Neural progenitor cell (in vitro differentiated cells): ENCODE measurements around the gene RPH3AL. TPM values are rescaled to one million over a fixed set of nuclear protein-coding genes. Genes with fewer than 3 reads are reported as not detected.

Source experiments
- DNase-seq: peaks from one replicate; pipeline ENCODE4 v3.0.0-alpha.2; 2016; ENCODE audit warnings: low spot score
- H2AFZ ChIP-seq: fragments of 200-600 bp; sonication (generic); replicated peaks from 2 replicates; pipeline ENCODE4 v1.6.1; 2016; ENCODE audit warnings: antibody characterized with exemption
- H3F3A ChIP-seq: fragments of 200-600 bp; sonication (generic); 2 replicates; pipeline ENCODE4 v1.6.1; 2016; ENCODE audit warnings: antibody characterized with exemption, low read depth
- H3K27ac ChIP-seq: fragments of 200-600 bp; sonication (generic); 2 replicates; pipeline ENCODE4 v1.5.1; 2016; ENCODE audit warnings: mild to moderate bottlenecking
- H3K27me3 ChIP-seq: fragments of 200-600 bp; sonication (generic); 2 replicates; pipeline ENCODE4 v1.6.1; 2016; ENCODE audit warnings: mild to moderate bottlenecking, moderate library complexity
- H3K36me3 ChIP-seq: fragments of 200-600 bp; sonication (generic); 2 replicates; pipeline ENCODE4 v1.5.1; 2016
- H3K4me1 ChIP-seq: fragments of 200-600 bp; sonication (generic); 2 replicates; pipeline ENCODE4 v1.6.1; 2016; ENCODE audit warnings: mixed run types
- H3K4me2 ChIP-seq: fragments of 200-600 bp; sonication (generic); 2 replicates; pipeline ENCODE4 v1.6.1; 2016
- H3K4me3 ChIP-seq: fragments of 200-600 bp; sonication (generic); 2 replicates; pipeline ENCODE4 v1.5.1; 2016
- H3K79me2 ChIP-seq: fragments of 200-600 bp; sonication (generic); 2 replicates; pipeline ENCODE4 v1.6.1; 2016; ENCODE audit warnings: low read depth
- H3K9ac ChIP-seq: fragments of 200-600 bp; sonication (generic); 2 replicates; pipeline ENCODE4 v1.6.1; 2016
- H3K9me3 ChIP-seq: fragments of 200-600 bp; sonication (generic); 2 replicates; pipeline ENCODE4 v1.5.1; 2016; ENCODE audit warnings: low read depth
- H4K20me1 ChIP-seq: fragments of 200-600 bp; sonication (generic); 2 replicates; pipeline ENCODE4 v1.6.1; 2016; ENCODE audit warnings: low read depth
- H3K27ac Mint-ChIP-seq: 3 replicates; pipeline ENCODE4 v1.8.0; 2021; ENCODE audit warnings: mixed read lengths
- H3K27me3 Mint-ChIP-seq: 2 replicates; pipeline ENCODE4 v1.8.0; 2022; ENCODE audit warnings: low read depth, mild to moderate bottlenecking, inconsistent platforms, moderate library complexity, mixed read lengths; ENCODE audit not compliant: insufficient read depth
- H3K36me3 Mint-ChIP-seq: 3 replicates; pipeline ENCODE4 v1.8.0; 2021; ENCODE audit warnings: mixed read lengths
- H3K4me1 Mint-ChIP-seq: 3 replicates; pipeline ENCODE4 v1.8.0; 2021; ENCODE audit warnings: mixed read lengths
- H3K4me3 Mint-ChIP-seq: 3 replicates; pipeline ENCODE4 v1.8.0; 2021; ENCODE audit warnings: mild to moderate bottlenecking, moderate library complexity, mixed read lengths
- H3K9me3 Mint-ChIP-seq: 3 replicates; pipeline ENCODE4 v1.8.0; 2020; ENCODE audit warnings: mixed read lengths
- EZH2 ChIP-seq: fragments of 200-600 bp; sonication (generic); IDR thresholded peaks from 2 replicates; pipeline ENCODE4 v1.6.1; 2017; ENCODE audit warnings: antibody characterized with exemption, mild to moderate bottlenecking, moderate library complexity
- EZH2phosphoT487 ChIP-seq: fragments of 200-600 bp; sonication (generic); IDR thresholded peaks from 2 replicates; pipeline ENCODE4 v1.6.1; 2017; ENCODE audit warnings: antibody characterized with exemption
- total RNA-seq: library from RNA; depleted of rRNA; stranded (reverse); fragments of >200 nt; gene quantifications from 2 replicates; pipeline ENCODE4 v1.2.3, GENCODE V29; 2015; ENCODE audit warnings: low replicate concordance
- TF ChIP-seq, protein P1 (sequence below): fragments of 200-600 bp; sonication (generic); IDR thresholded peaks from 2 replicates; pipeline ENCODE4 v1.5.1; 2017; ENCODE audit warnings: antibody characterized with exemption, mild to moderate bottlenecking

The RPH3AL gene
- total RNA-seq, 1 donor from 2014 or later, result 7.5 TPM

GRCh38 chr17:266219-266618 is 86.4 kb downstream of the RPH3AL start:
- peaks cover 8% of the 10 kb centered on the region for H3K36me3 Mint-ChIP-seq
- peaks cover 7% of the 10 kb centered on the region for H3K27me3 Mint-ChIP-seq
- no peaks in the 10 kb centered on the region for H3F3A ChIP-seq
- no peaks in the 10 kb centered on the region for H3K36me3 ChIP-seq
- H3K27ac Mint-ChIP-seq, result no peak overlapping the region
- no peak overlapping the region for H2AFZ ChIP-seq
- DNase-seq, result no peak
- no peak overlapping the region for H3K4me2 ChIP-seq
- no peak overlapping the region for H3K4me3 Mint-ChIP-seq
- H3K4me1 ChIP-seq, result peaks cover 3% of the 10 kb centered on the region
- H3K27ac ChIP-seq, result no peak overlapping the region
- no peak for TF ChIP-seq EZH2
- TF ChIP-seq, protein P1, sequence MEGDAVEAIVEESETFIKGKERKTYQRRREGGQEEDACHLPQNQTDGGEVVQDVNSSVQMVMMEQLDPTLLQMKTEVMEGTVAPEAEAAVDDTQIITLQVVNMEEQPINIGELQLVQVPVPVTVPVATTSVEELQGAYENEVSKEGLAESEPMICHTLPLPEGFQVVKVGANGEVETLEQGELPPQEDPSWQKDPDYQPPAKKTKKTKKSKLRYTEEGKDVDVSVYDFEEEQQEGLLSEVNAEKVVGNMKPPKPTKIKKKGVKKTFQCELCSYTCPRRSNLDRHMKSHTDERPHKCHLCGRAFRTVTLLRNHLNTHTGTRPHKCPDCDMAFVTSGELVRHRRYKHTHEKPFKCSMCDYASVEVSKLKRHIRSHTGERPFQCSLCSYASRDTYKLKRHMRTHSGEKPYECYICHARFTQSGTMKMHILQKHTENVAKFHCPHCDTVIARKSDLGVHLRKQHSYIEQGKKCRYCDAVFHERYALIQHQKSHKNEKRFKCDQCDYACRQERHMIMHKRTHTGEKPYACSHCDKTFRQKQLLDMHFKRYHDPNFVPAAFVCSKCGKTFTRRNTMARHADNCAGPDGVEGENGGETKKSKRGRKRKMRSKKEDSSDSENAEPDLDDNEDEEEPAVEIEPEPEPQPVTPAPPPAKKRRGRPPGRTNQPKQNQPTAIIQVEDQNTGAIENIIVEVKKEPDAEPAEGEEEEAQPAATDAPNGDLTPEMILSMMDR, result no peak
- no peaks in the 10 kb centered on the region for H3K79me2 ChIP-seq
- H3K4me1 Mint-ChIP-seq, result peaks cover 12% of the 10 kb centered on the region
- H4K20me1 ChIP-seq, result no peaks in the 10 kb centered on the region
- H3K9me3 Mint-ChIP-seq, result peaks cover 21% of the 10 kb centered on the region
- H3K4me3 ChIP-seq, result no peak overlapping the region
- no peak overlapping the region for H3K9ac ChIP-seq
- H3K9me3 ChIP-seq, result no peaks in the 10 kb centered on the region
- no peaks in the 10 kb centered on the region for H3K27me3 ChIP-seq

- no peak overlapping the region for H3K4me3 Mint-ChIP-seq
- H3K27me3 Mint-ChIP-seq, result peaks cover 7% of the 10 kb centered on the region
- Histone ChIP-seq H3F3A (no peaks in the 10 kb centered on the region), H3K27ac (no peak overlapping the region), H4K20me1 (no peaks in the 10 kb centered on the region), H3K9me3 (no peaks in the 10 kb centered on the region), H3K9ac (no peak overlapping the region), H2AFZ (no peak overlapping the region), H3K4me3 (no peak overlapping the region), H3K27me3 (no peaks in the 10 kb centered on the region), H3K36me3 (no peaks in the 10 kb centered on the region), H3K79me2 (no peaks in the 10 kb centered on the region), H3K4me2 (no peak overlapping the region), H3K4me1 (peaks cover 3% of the 10 kb centered on the region)
- no peak for DNase-seq
- H3K36me3 Mint-ChIP-seq, result peaks cover 8% of the 10 kb centered on the region
- peaks cover 22% of the 10 kb centered on the region for H3K9me3 Mint-ChIP-seq
- H3K4me1 Mint-ChIP-seq, result peaks cover 15% of the 10 kb centered on the region
- no peak overlapping the region for H3K27ac Mint-ChIP-seq
- TF ChIP-seq EZH2phosphoT487, result no peak
- TF ChIP-seq, protein P1, result no peak
Measured at GRCh38 chr17:265718-266117, 86.9 kb downstream of the RPH3AL start.

DNA sequence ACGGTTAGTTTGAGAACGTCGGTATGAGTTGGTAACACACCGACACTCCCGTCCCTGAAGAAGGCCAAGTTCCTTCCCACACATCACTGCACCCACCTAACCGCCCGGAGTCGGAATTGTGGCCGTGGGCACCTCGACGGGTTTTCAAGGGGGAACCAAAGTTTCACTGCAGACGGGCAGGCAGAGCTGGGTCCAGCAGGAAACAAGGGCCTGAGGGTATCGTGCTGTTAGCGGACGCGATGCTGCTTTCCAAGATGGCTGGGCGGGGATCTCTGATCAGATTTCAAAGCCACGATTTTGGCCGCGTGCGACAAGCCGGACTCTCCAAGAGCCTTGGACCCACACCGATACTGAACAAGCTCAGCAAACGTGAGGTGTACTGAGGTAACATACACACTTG is 88.8 kb downstream of the RPH3AL start:
- TF ChIP-seq EZH2 (no peak), EZH2phosphoT487 (no peak)
- TF ChIP-seq, protein P1, result no peak
- Mint-ChIP-seq H3K4me3 (no peak overlapping the region), H3K27me3 (peaks cover 14% of the 10 kb centered on the region)

More for the DNA sequence above, 88.8 kb downstream of the RPH3AL start:
- Histone ChIP-seq H3K79me2 (no peaks in the 10 kb centered on the region), H2AFZ (no peak overlapping the region), H3K9ac (no peak overlapping the region), H3K27ac (no peak overlapping the region), H3K27me3 (peaks cover 15% of the 10 kb centered on the region), H3K4me3 (no peak overlapping the region), H3K9me3 (no peaks in the 10 kb centered on the region), H3K4me1 (peaks cover 16% of the 10 kb centered on the region), H4K20me1 (no peaks in the 10 kb centered on the region), H3K36me3 (no peaks in the 10 kb centered on the region), H3K4me2 (no peak overlapping the region), H3F3A (no peaks in the 10 kb centered on the region)
- Mint-ChIP-seq H3K4me1 (peaks cover 21% of the 10 kb centered on the region), H3K9me3 (peaks cover 22% of the 10 kb centered on the region), H3K36me3 (peaks cover 8% of the 10 kb centered on the region), H3K27ac (no peak overlapping the region)
- no peak for DNase-seq
